HepG2 (cell line): Measurements from ENCODE around the gene NOTUM. TPM values are rescaled to one million over a fixed set of nuclear protein-coding genes. Genes with fewer than 3 reads are reported as not detected.

Experiments used
- ATAC-seq: fragments of 200-7000 bp; cut with Tn5 transposase; 3 replicates; pipeline ENCODE4 v1.9.1; 2020; ENCODE audit warnings: mild to moderate bottlenecking, moderate library complexity
- BruUV-seq: library from RNA; stranded (reverse); fragments of 400-500 nt; replicated peaks from 2 replicates; lab custom pipeline; 2021; lab: Mats Ljungman, UMichigan
- CTCF ChIA-PET: fragments of 300-600 bp; formaldehyde crosslinking; extraction: SDS; loops from one replicate; lab custom pipeline; 2021; ENCODE audit warnings: low total read pairs, inconsistent platforms, low intra/inter-chr PET ratio; lab: Yijun Ruan, JAX
- POLR2A ChIA-PET: fragments of 350-600 bp; sonication (Branson Sonifier 250); formaldehyde crosslinking; loops from one replicate; lab custom pipeline; 2020; ENCODE audit warnings: antibody characterized with exemption, inconsistent platforms; lab: Yijun Ruan, JAX
- DNase-seq: peaks from one replicate; pipeline ENCODE4 v3.0.0-alpha.2; 2015; ENCODE audit warnings: low spot score
- FAIRE-seq: peaks from 3 replicates; lab custom pipeline; 2011; peaks lifted over from hg19 to GRCh38; lab: Jason Lieb, UNC
- H2AFZ ChIP-seq: one replicate; pipeline ENCODE4 v1.6.1; 2011; ENCODE audit warnings: low read length, inconsistent platforms
- H3K27ac ChIP-seq: fragments of 300-600 bp; 3 replicates; pipeline ENCODE4 v1.8.0; 2011; ENCODE audit warnings: mixed run types, mild to moderate bottlenecking, mixed read lengths, low read length, inconsistent platforms; ENCODE audit not compliant: insufficient read depth; ENCODE audit errors: extremely low read length
- H3K27me3 ChIP-seq, 2 experiments: fragments of 200-600 bp in 1 of 2; 2 replicates in 1 of 2; 3 replicates in 1 of 2; pipeline versions ENCODE4 v1.6.0 to v1.8.0; 2011; ENCODE audit warnings: low read length in 2 of 2, mild to moderate bottlenecking in 2 of 2, moderate library complexity in 2 of 2, inconsistent platforms in 1 of 2; ENCODE audit not compliant: insufficient read depth in 2 of 2, control insufficient read depth in 1 of 2
- H3K36me3 ChIP-seq, 2 experiments: fragments of 200-600 bp in 1 of 2; replicated peaks in 1 of 2; 2 replicates in 1 of 2; 3 replicates in 1 of 2; pipeline versions ENCODE4 v1.5.1 to v1.8.0; 2011; ENCODE audit warnings: low read length in 2 of 2, inconsistent platforms in 1 of 2; ENCODE audit not compliant: insufficient read depth in 2 of 2, control insufficient read depth in 1 of 2
- H3K4me1 ChIP-seq: 2 replicates; pipeline ENCODE4 v1.5.1; 2012; ENCODE audit warnings: low read length, inconsistent platforms; ENCODE audit not compliant: insufficient read depth
- H3K4me2 ChIP-seq: 2 replicates; pipeline ENCODE4 v1.6.0; 2011; ENCODE audit warnings: low read depth, low read length, inconsistent platforms
- H3K4me3 ChIP-seq, 3 experiments: fragments of 200-600 bp in 1 of 3; sonication (generic), shearing (Covaris generic) in 1 of 3; replicated peaks in 1 of 3; 2 replicates each; pipeline ENCODE4 v1.5.1; 2011 to 2016; ENCODE audit warnings: low read length in 3 of 3, inconsistent platforms in 2 of 3, low read depth in 2 of 3, mild to moderate bottlenecking in 2 of 3, control low read depth in 1 of 3, mixed read lengths in 1 of 3; ENCODE audit not compliant: insufficient read depth in 1 of 3
- H3K79me2 ChIP-seq: one replicate; pipeline ENCODE4 v1.6.1; 2011; ENCODE audit warnings: low read length, inconsistent platforms; ENCODE audit not compliant: insufficient read depth
- H3K9ac ChIP-seq: 2 replicates; pipeline ENCODE4 v1.6.0; 2011; ENCODE audit warnings: mild to moderate bottlenecking, low read depth, low read length, inconsistent platforms; ENCODE audit not compliant: insufficient read depth
- H3K9me3 ChIP-seq: 2 replicates; pipeline ENCODE4 v1.5.1; 2012; ENCODE audit warnings: mild to moderate bottlenecking, low read length
- H4K20me1 ChIP-seq: 2 replicates; pipeline ENCODE4 v1.6.0; 2011; ENCODE audit warnings: inconsistent platforms, mild to moderate bottlenecking, low read length, moderate library complexity; ENCODE audit not compliant: insufficient read depth
- FLYWCH1 ChIP-seq: sonication (generic); formaldehyde crosslinking; IDR thresholded peaks from 2 replicates; pipeline ENCODE4 v1.8.1; 2023; ENCODE audit warnings: mild to moderate bottlenecking, missing genetic modification reagents
- PCBP2 ChIP-seq: fragments of 200-400 bp; formaldehyde crosslinking; optimal IDR thresholded peaks from 2 replicates; pipeline ENCODE3; 2018; ENCODE audit warnings: low read length, low read depth; ENCODE audit not compliant: poor library complexity, severe bottlenecking
- POLR2AphosphoS5 ChIP-seq: IDR thresholded peaks from 2 replicates; pipeline ENCODE4 v1.6.1; 2012; ENCODE audit warnings: low read depth, low read length
- POLR2G ChIP-seq: fragments of 200-400 bp; formaldehyde crosslinking; IDR thresholded peaks from 2 replicates; pipeline ENCODE4 v1.6.1; 2018; ENCODE audit warnings: mild to moderate bottlenecking, low read depth, low read length, moderate library complexity
- REL ChIP-seq: sonication (generic); formaldehyde crosslinking; conservative IDR thresholded peaks from 2 replicates; pipeline ENCODE4 v1.8.0; 2022; ENCODE audit warnings: mild to moderate bottlenecking, missing genetic modification reagents, moderate library complexity
- TAF1 ChIP-seq: sonication (generic); formaldehyde crosslinking; IDR thresholded peaks from 2 replicates; pipeline ENCODE4 v1.4.0; 2020; ENCODE audit warnings: missing genetic modification reagents
- ZNF510 ChIP-seq: sonication (generic); formaldehyde crosslinking; IDR thresholded peaks from 2 replicates; pipeline ENCODE4 v1.4.0; 2020; ENCODE audit warnings: low read depth, mild to moderate bottlenecking, missing genetic modification reagents
- ZNF543 ChIP-seq: sonication (generic); formaldehyde crosslinking; IDR thresholded peaks from 2 replicates; pipeline ENCODE4 v1.4.0; 2020; ENCODE audit warnings: mild to moderate bottlenecking, missing genetic modification reagents
- ZNF678 ChIP-seq: sonication (generic); formaldehyde crosslinking; IDR thresholded peaks from 2 replicates; pipeline ENCODE4 v1.4.0; 2020; ENCODE audit warnings: mild to moderate bottlenecking, missing genetic modification reagents
- ZNF75D ChIP-seq: sonication (generic); formaldehyde crosslinking; IDR thresholded peaks from 2 replicates; pipeline ENCODE4 v1.8.1; 2023; ENCODE audit warnings: missing genetic modification reagents, mild to moderate bottlenecking, borderline replicate concordance
- ZNF761 ChIP-seq: sonication (generic); formaldehyde crosslinking; conservative IDR thresholded peaks from 2 replicates; pipeline ENCODE4 v1.4.0; 2020; ENCODE audit warnings: mild to moderate bottlenecking, missing genetic modification reagents
- ZSCAN30 ChIP-seq: sonication (generic); formaldehyde crosslinking; IDR thresholded peaks from 2 replicates; pipeline ENCODE4 v1.5.0; 2020; ENCODE audit warnings: mild to moderate bottlenecking, missing genetic modification reagents
- WGBS: methylation state at CpG from one replicate; pipeline ENCODE4 v1.1.6; 2017; ENCODE audit warnings: low lambda C conversion rate; 5-methylcytosine and 5-hydroxymethylcytosine counted together
- in situ Hi-C: cut with HindIII; loops from 2 replicates; pipeline ENCODE4 v1.10.0; 2017; ENCODE audit warnings: low pct_unique_long_range_greater_than_20kb; ENCODE audit not compliant: extremely low pct_ligation_motif_present
- intact Hi-C: fragments of 100-400 bp; cut with micrococcal nuclease; formaldehyde crosslinking; loops from one replicate; pipeline ENCODE4 v1.10.0; 2022; ENCODE audit not compliant: unreplicated experiment
- polyA plus RNA-seq, 8 experiments: library from polyadenylated mRNA; depleted of rRNA in 3 of 8; stranded (reverse) in 7 of 8; unstranded in 1 of 8; fragments of >200 nt; fragmentation: Illumina TruSeq in 4 of 8; extraction: Trizol in 4 of 8; gene quantifications; 2 replicates each; pipeline versions ENCODE4 v1.2.1 to v1.2.3, GENCODE V29; 2011 to 2016; ENCODE audit warnings: low read depth in 4 of 8, missing spikeins in 1 of 8, mixed read lengths in 1 of 8; ENCODE audit not compliant: insufficient read depth in 1 of 8
- total RNA-seq, 5 experiments: library from RNA; depleted of rRNA; stranded (reverse); fragments of >200 nt; fragmentation: Illumina TruSeq; extraction: Trizol; gene quantifications; 2 replicates each; pipeline ENCODE4 v1.2.3, GENCODE V29; 2016; ENCODE audit warnings: low read depth in 1 of 5
- TF ChIP-seq, protein P1 (sequence below), 2 experiments: sonication (generic) in 1 of 2; formaldehyde crosslinking in 1 of 2; IDR thresholded peaks; 2 replicates each; pipeline versions ENCODE4 v1.6.1 to v1.9.0; 2014 to 2022; ENCODE audit warnings: antibody characterized with exemption in 1 of 2, borderline replicate concordance in 1 of 2, inconsistent platforms in 1 of 2, low read depth in 1 of 2, missing genetic modification reagents in 1 of 2
- TF ChIP-seq, protein P2 (sequence below): sonication (generic); formaldehyde crosslinking; IDR thresholded peaks from 2 replicates; pipeline ENCODE4 v1.4.0; 2020; ENCODE audit warnings: mild to moderate bottlenecking, missing genetic modification reagents

NOTUM gene
- total and polyA plus RNA-seq, 2 of the 13 experiments (the other 11 are each of a cell fraction or from before 2014, with no cell fraction given), result 150 to 160 TPM

GRCh38 chr17:81932333-81932983, 28.5 kb downstream of the NOTUM start (continued):
- TF ChIP-seq, protein P1, sequence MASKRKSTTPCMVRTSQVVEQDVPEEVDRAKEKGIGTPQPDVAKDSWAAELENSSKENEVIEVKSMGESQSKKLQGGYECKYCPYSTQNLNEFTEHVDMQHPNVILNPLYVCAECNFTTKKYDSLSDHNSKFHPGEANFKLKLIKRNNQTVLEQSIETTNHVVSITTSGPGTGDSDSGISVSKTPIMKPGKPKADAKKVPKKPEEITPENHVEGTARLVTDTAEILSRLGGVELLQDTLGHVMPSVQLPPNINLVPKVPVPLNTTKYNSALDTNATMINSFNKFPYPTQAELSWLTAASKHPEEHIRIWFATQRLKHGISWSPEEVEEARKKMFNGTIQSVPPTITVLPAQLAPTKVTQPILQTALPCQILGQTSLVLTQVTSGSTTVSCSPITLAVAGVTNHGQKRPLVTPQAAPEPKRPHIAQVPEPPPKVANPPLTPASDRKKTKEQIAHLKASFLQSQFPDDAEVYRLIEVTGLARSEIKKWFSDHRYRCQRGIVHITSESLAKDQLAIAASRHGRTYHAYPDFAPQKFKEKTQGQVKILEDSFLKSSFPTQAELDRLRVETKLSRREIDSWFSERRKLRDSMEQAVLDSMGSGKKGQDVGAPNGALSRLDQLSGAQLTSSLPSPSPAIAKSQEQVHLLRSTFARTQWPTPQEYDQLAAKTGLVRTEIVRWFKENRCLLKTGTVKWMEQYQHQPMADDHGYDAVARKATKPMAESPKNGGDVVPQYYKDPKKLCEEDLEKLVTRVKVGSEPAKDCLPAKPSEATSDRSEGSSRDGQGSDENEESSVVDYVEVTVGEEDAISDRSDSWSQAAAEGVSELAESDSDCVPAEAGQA (IDR thresholded peaks at IDR 0.05; ENCODE audit: low read depth), result no peak
- TF ChIP-seq, protein P1 (CRISPR knock-in tag; IDR thresholded peaks at IDR 0.05; ENCODE audit: borderline replicate concordance), result no peak

GRCh38 chr17:81931557-81932332, 29.2 kb downstream of the NOTUM start:
- Histone ChIP-seq H3K36me3 (peaks cover 11 to 28% of the 10 kb centered on the region in 2 experiments), H4K20me1 (peaks cover 5% of the 10 kb centered on the region; the same call in 1 of the 2 replicates), H3K9me3 (no peaks in the 10 kb centered on the region), H3K4me2 (no peak overlapping the region), H3K79me2 (peaks cover 24% of the 10 kb centered on the region), H3K9ac (no peak overlapping the region), H3K4me1 (peaks cover 50% of the 10 kb centered on the region), H2AFZ (no peak overlapping the region), H3K27me3 (no peaks in the 10 kb centered on the region; a peak in 1 of 5 replicates), H3K27ac (no peak overlapping the region), H3K4me3 (no peak overlapping the region)
- DNase-seq (no peak), FAIRE-seq (no peak), ATAC-seq (no peak)
- POLR2A ChIA-PET, result interaction anchor here (1.5 to 1.9 kb wide), 3 partner anchors 13 to 64 kb away, joined by 3 to 5 read pairs (median 5); no protein-coding TSS in a partner anchor
- in situ Hi-C loops (no loop called here), intact Hi-C loops (no loop called here)
- WGBS, result 83% methylated on average over 14 of the region's 15 CpGs
- no TSS peak for BruUV-seq
- CTCF ChIA-PET, result no interaction called here
- TF ChIP-seq ZNF75D (CRISPR knock-in tag) (peak; percentile 79; the same call in 1 of the 2 replicates), ZNF678 (CRISPR knock-in tag) (0 out of 2 replicates have a peak, but pooled peaks have one; percentile 20), ZNF543 (CRISPR knock-in tag) (0 out of 2 replicates have a peak, but pooled peaks have one; percentile 45), ZNF510 (CRISPR knock-in tag) (0 out of 2 replicates have a peak, but pooled peaks have one; percentile 30), ZSCAN30 (CRISPR knock-in tag) (0 out of 2 replicates have a peak, but pooled peaks have one; percentile 45), ZNF761 (0 out of 2 replicates have a peak, but pooled peaks have one; percentile 49), POLR2AphosphoS5 (peak; percentile 61), REL (CRISPR knock-in tag) (0 out of 2 replicates have a peak, but pooled peaks have one; percentile 68), FLYWCH1 (CRISPR knock-in tag) (0 out of 2 replicates have a peak, but pooled peaks have one; percentile 65), TAF1 (CRISPR knock-in tag) (0 out of 2 replicates have a peak, but pooled peaks have one; percentile 27), PCBP2 (no peak), POLR2G (peak; percentile 66)
- TF ChIP-seq, protein P2, sequence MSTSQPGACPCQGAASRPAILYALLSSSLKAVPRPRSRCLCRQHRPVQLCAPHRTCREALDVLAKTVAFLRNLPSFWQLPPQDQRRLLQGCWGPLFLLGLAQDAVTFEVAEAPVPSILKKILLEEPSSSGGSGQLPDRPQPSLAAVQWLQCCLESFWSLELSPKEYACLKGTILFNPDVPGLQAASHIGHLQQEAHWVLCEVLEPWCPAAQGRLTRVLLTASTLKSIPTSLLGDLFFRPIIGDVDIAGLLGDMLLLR (CRISPR knock-in tag), result peak; percentile 21; the same call in 1 of the 2 replicates
